ENCODE data around the gene POLR1F.

DNA sequence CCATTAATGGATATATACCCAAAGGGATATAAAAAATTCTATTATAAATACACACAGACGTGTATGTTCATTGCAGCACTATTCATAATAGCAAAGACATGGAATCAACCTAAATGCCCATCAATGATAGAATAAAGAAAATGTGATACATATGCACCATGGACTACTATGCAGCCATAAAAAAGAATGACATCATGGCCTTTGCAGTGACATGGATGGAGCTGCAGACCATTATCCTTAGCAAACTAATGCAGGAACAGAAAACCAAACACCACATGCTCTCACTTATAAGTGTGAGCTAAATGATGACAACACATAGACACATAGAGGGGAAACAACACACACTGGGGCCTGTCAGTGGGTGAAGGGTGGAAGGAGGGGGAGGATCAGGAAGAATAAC is 33.0 kb downstream of the POLR1F start:
- no peak for TF ChIP-seq POLR2AphosphoS5 (IDR thresholded peaks at IDR 0.05)
- no peak for TF ChIP-seq CTCF (IDR thresholded peaks at IDR 0.05)
